GM21447 (cell line): ENCODE data around the gene IGF2BP3.
"Not testable (repeated sequence)": the region's sequence is repeated elsewhere in the genome, so short reads cannot be mapped to it uniquely, and the experiment has no call there.

ENCODE experiments used
- ATAC-seq: cut with Tn5 transposase; IDR thresholded peaks from one replicate; pipeline ENCODE4 v1.9.1; 2021; ENCODE audit not compliant: unreplicated experiment

Gene IGF2BP3

GRCh38 chr7:23343806-23344475 is 126.3 kb downstream of the IGF2BP3 start:
- no peak for ATAC-seq

- no peak for ATAC-seq
These were observed 127.2 kb downstream of the IGF2BP3 start for GRCh38 chr7:23343102-23343501.

- no peak for ATAC-seq
These were observed 128.3 kb downstream of the IGF2BP3 start for GRCh38 chr7:23341846-23342598.

GRCh38 chr7:23338863-23339262 is 131.4 kb downstream of the IGF2BP3 start:
- ATAC-seq, result no peak

- no peak for ATAC-seq
These were observed 131.9 kb downstream of the IGF2BP3 start for GRCh38 chr7:23338439-23338838.

GRCh38 chr7:23337374-23337773 is 132.9 kb downstream of the IGF2BP3 start:
- no peak for ATAC-seq

- ATAC-seq, result no peak
These were observed 133.4 kb downstream of the IGF2BP3 start for GRCh38 chr7:23336799-23337283.

GRCh38 chr7:23336086-23336485 is 134.2 kb downstream of the IGF2BP3 start:
- no peak for ATAC-seq

GRCh38 chr7:23335621-23336020 is 134.7 kb downstream of the IGF2BP3 start:
- no peak for ATAC-seq

- no peak for ATAC-seq
These were observed 135.2 kb downstream of the IGF2BP3 start for GRCh38 chr7:23335136-23335535.

- no peak for ATAC-seq
These were observed 135.7 kb downstream of the IGF2BP3 start for GRCh38 chr7:23334482-23335056.

GRCh38 chr7:23333671-23334246 is 136.5 kb downstream of the IGF2BP3 start:
- no peak for ATAC-seq

- no peak for ATAC-seq
These were observed 137.2 kb downstream of the IGF2BP3 start for GRCh38 chr7:23332910-23333612.

GRCh38 chr7:23332193-23332592 is 138.1 kb downstream of the IGF2BP3 start:
- ATAC-seq, result no peak

GRCh38 chr7:23331132-23331531 is 139.2 kb downstream of the IGF2BP3 start:
- ATAC-seq, result no peak

GRCh38 chr7:23315366-23315765 is 154.9 kb downstream of the IGF2BP3 start:
- no peak for ATAC-seq

- not testable (repeated sequence) for ATAC-seq
These were observed 158.2 kb downstream of the IGF2BP3 start for GRCh38 chr7:23312141-23312540.

- no peak for ATAC-seq
These were observed 161.5 kb downstream of the IGF2BP3 start for GRCh38 chr7:23308754-23309153.

- no peak for ATAC-seq
These were observed 163.3 kb downstream of the IGF2BP3 start for GRCh38 chr7:23306936-23307521.

- peak; percentile 2 for ATAC-seq
These were observed 170.5 kb downstream of the IGF2BP3 start for GRCh38 chr7:23299770-23300300.
